K562 (cell line): ENCODE results near the gene KCNC4. TPM values are rescaled to one million over a fixed set of nuclear protein-coding genes. Genes with fewer than 3 reads are reported as not detected.

Source experiments
- ATAC-seq: fragments of 200-7000 bp; cut with Tn5 transposase; 3 replicates; pipeline ENCODE4 v1.9.1; 2020; ENCODE audit warnings: moderate library complexity
- BruUV-seq: library from RNA; stranded (reverse); fragments of 400-500 nt; replicated peaks from 2 replicates; lab custom pipeline; 2021; lab: Mats Ljungman, UMichigan
- CTCF ChIA-PET: fragments of 300-600 bp; formaldehyde crosslinking; extraction: SDS; loops from one replicate; lab custom pipeline; 2021; ENCODE audit warnings: low intra/inter-chr PET ratio; lab: Yijun Ruan, JAX
- POLR2A ChIA-PET: fragments of 300-600, 350-650 bp; sonication (Branson Sonifier 250); formaldehyde crosslinking; extraction: SDS; loops from one replicate; lab custom pipeline; 2021; ENCODE audit warnings: antibody characterized with exemption, inconsistent platforms; lab: Yijun Ruan, JAX
- DNase-seq, 4 experiments: peaks; one replicate each; pipeline versions ENCODE4 v3.0.0 to v3.0.0-alpha.2; 2011 to 2018; ENCODE audit warnings: low spot score in 3 of 4, mixed read lengths in 3 of 4; ENCODE audit errors: extremely low read depth in 1 of 4
- FAIRE-seq: peaks from 2 replicates; lab custom pipeline; 2011; peaks lifted over from hg19 to GRCh38; lab: Jason Lieb, UNC
- H2AFZ ChIP-seq: 2 replicates; pipeline ENCODE4 v1.6.0; 2011; ENCODE audit warnings: low read depth, low read length, control low read depth, inconsistent platforms
- H3K27ac ChIP-seq: fragments of 200-600 bp; 3 replicates; pipeline ENCODE4 v1.8.0; 2011; ENCODE audit warnings: low read depth, mild to moderate bottlenecking, control low read depth, inconsistent platforms, low read length, moderate library complexity, mixed read lengths; ENCODE audit errors: extremely low read depth
- H3K27me3 ChIP-seq, 2 experiments: fragments of 300-600 bp in 1 of 2; 2 replicates in 1 of 2; 3 replicates in 1 of 2; pipeline versions ENCODE4 v1.6.0 to v1.8.0; 2011; ENCODE audit warnings: inconsistent platforms in 2 of 2, low read length in 2 of 2, mild to moderate bottlenecking in 1 of 2, mixed read lengths in 1 of 2, moderate library complexity in 1 of 2; ENCODE audit not compliant: control insufficient read depth in 2 of 2, insufficient read depth in 2 of 2
- H3K36me3 ChIP-seq: fragments of 300-600 bp; 3 replicates; pipeline ENCODE4 v1.8.0; 2011; ENCODE audit warnings: mild to moderate bottlenecking, low read length, inconsistent platforms; ENCODE audit not compliant: control insufficient read depth, insufficient read depth
- H3K4me1 ChIP-seq, 2 experiments: fragments of 200-600 bp in 1 of 2; replicated peaks in 1 of 2; 2 replicates in 1 of 2; 3 replicates in 1 of 2; pipeline versions ENCODE4 v1.5.1 to v1.8.0; 2011; ENCODE audit warnings: inconsistent platforms in 2 of 2, low read length in 2 of 2, mild to moderate bottlenecking in 1 of 2, mixed read lengths in 1 of 2, moderate library complexity in 1 of 2; ENCODE audit not compliant: control insufficient read depth in 2 of 2, insufficient read depth in 2 of 2
- H3K4me2 ChIP-seq: 2 replicates; pipeline ENCODE4 v1.6.1; 2011; ENCODE audit warnings: low read length, control low read depth, inconsistent platforms, mixed read lengths; ENCODE audit not compliant: insufficient read depth
- H3K4me3 ChIP-seq: fragments of 200-600 bp; sonication (generic), shearing (Covaris generic); 2 replicates; pipeline ENCODE4 v1.5.1; 2016; ENCODE audit warnings: control low read depth, inconsistent platforms
- H3K79me2 ChIP-seq: fragments of 200-600 bp; 3 replicates; pipeline ENCODE4 v1.8.0; 2011; ENCODE audit warnings: low read length, inconsistent platforms; ENCODE audit not compliant: control insufficient read depth, insufficient read depth
- H3K9ac ChIP-seq, 2 experiments: 2 replicates each; pipeline versions ENCODE4 v1.6.0 to v1.6.1; 2011; ENCODE audit warnings: low read depth in 2 of 2, low read length in 2 of 2, control low read depth in 1 of 2, inconsistent platforms in 1 of 2, mild to moderate bottlenecking in 1 of 2, mixed read lengths in 1 of 2; ENCODE audit not compliant: insufficient read depth in 1 of 2
- H3K9me1 ChIP-seq: one replicate; pipeline ENCODE4 v1.6.0; 2011; ENCODE audit warnings: inconsistent platforms, mild to moderate bottlenecking, low read length, moderate library complexity; ENCODE audit not compliant: control insufficient read depth, insufficient read depth
- H3K9me3 ChIP-seq: replicated peaks from 2 replicates; pipeline ENCODE4 v1.5.1; 2011; ENCODE audit warnings: low read depth, low read length, inconsistent platforms; ENCODE audit not compliant: control insufficient read depth, insufficient read depth
- H4K20me1 ChIP-seq: replicated peaks from 2 replicates; pipeline ENCODE4 v1.6.1; 2011; ENCODE audit warnings: low read length, inconsistent platforms, mixed read lengths; ENCODE audit not compliant: control insufficient read depth, insufficient read depth
- CBX1 ChIP-seq: sonication (generic); IDR thresholded peaks from 2 replicates; pipeline ENCODE4 v1.6.1; 2016; ENCODE audit warnings: antibody characterized with exemption, low read depth, mild to moderate bottlenecking
- CEBPB ChIP-seq: fragments of 450-650 bp; IDR thresholded peaks from 2 replicates; pipeline ENCODE4 v1.6.1; 2016; ENCODE audit warnings: missing genetic modification characterization, missing compliant biosample characterization
- CEBPZ ChIP-seq: fragments of 150-350 bp; IDR thresholded peaks from 2 replicates; pipeline ENCODE4 v1.6.1; 2014; ENCODE audit warnings: low read depth, mild to moderate bottlenecking, low read length, borderline replicate concordance
- CREB3 ChIP-seq: fragments of 450-650 bp; conservative IDR thresholded peaks from 2 replicates; pipeline ENCODE4 v1.6.1; 2016; ENCODE audit warnings: missing genetic modification characterization, low read depth, mild to moderate bottlenecking, missing compliant biosample characterization, moderate library complexity
- CTCFL ChIP-seq: IDR thresholded peaks from 2 replicates; pipeline ENCODE4 v1.6.1; 2011; ENCODE audit warnings: borderline replicate concordance, low read depth, mild to moderate bottlenecking, moderate library complexity, low read length; ENCODE audit not compliant: insufficient read depth, poor library complexity, severe bottlenecking
- DEAF1 ChIP-seq: fragments of 450-650 bp; formaldehyde crosslinking; IDR thresholded peaks from 2 replicates; pipeline ENCODE4 v1.4.0; 2020; ENCODE audit warnings: mild to moderate bottlenecking, moderate library complexity
- ETS1 ChIP-seq: conservative IDR thresholded peaks from 2 replicates; pipeline ENCODE4 v1.6.1; 2011; ENCODE audit warnings: low read depth, mild to moderate bottlenecking, low read length; ENCODE audit not compliant: control insufficient read depth
- HMGN3 ChIP-seq: IDR thresholded peaks from 2 replicates; pipeline ENCODE4 v1.6.1; 2011; ENCODE audit warnings: borderline replicate concordance, low read depth, mild to moderate bottlenecking, mixed read lengths, low read length; ENCODE audit not compliant: insufficient read length; ENCODE audit errors: extremely low read depth
- PCBP2 ChIP-seq: fragments of 200-400 bp; formaldehyde crosslinking; IDR thresholded peaks from 2 replicates; pipeline ENCODE4 v1.6.1; 2018; ENCODE audit warnings: low read length, low read depth, mild to moderate bottlenecking, moderate library complexity; ENCODE audit not compliant: poor library complexity, severe bottlenecking
- RB1 ChIP-seq: fragments of 450-650 bp; IDR thresholded peaks from 2 replicates; pipeline ENCODE4 v1.6.1; 2017; ENCODE audit warnings: low read depth, mild to moderate bottlenecking
- ZNF695 ChIP-seq: fragments of 450-650 bp; formaldehyde crosslinking; IDR thresholded peaks from 2 replicates; pipeline ENCODE4 v1.4.0; 2020; ENCODE audit warnings: mild to moderate bottlenecking, moderate library complexity
- WGBS: fragments of 100-300 bp; shearing (Covaris generic); methylation state at CpG from one replicate; pipeline ENCODE4 v1.1.6; 2016; ENCODE audit warnings: low coverage, mixed read lengths; ENCODE audit not compliant: insufficient coverage; ENCODE audit errors: missing lambda C conversion rate; 5-methylcytosine and 5-hydroxymethylcytosine counted together
- in situ Hi-C: fragments of 300-500 bp; cut with MboI; formaldehyde crosslinking; loops from 4 replicates; pipeline ENCODE4 v1.15.0; 2018; ENCODE audit warnings: inconsistent platforms, mixed read lengths
- intact Hi-C: fragments of 100-400 bp; cut with micrococcal nuclease; formaldehyde crosslinking; loops from 2 replicates; pipeline ENCODE4 v1.14.2; 2022
- polyA plus RNA-seq, 8 experiments: library from polyadenylated mRNA; depleted of rRNA in 4 of 8; stranded (reverse) in 5 of 8; unstranded in 3 of 8; fragments of >200 nt; fragmentation: Nextera tagmentation in 2 of 8; fragmentation: Illumina TruSeq in 1 of 8; extraction: Ambion mirVana in 2 of 8; extraction: Trizol in 1 of 8; gene quantifications; 2 replicates each; pipeline versions ENCODE4 v1.2.1 to v1.2.3, GENCODE V29; 2011 to 2014; ENCODE audit warnings: inconsistent platforms in 1 of 8, missing spikeins in 1 of 8
- total RNA-seq, 7 experiments: library from RNA; depleted of rRNA in 6 of 7; stranded (reverse); fragments of >200 nt in 6 of 7; fragmentation: Illumina TruSeq in 2 of 7; extraction: Trizol in 2 of 7; gene quantifications; 2 replicates each; pipeline versions ENCODE4 v1.2.1 to v1.2.3, GENCODE V29; 2011 to 2021; ENCODE audit warnings: low replicate concordance in 1 of 7

Gene KCNC4
- total and polyA plus RNA-seq, 9 of the 15 experiments (the other 6 are each of a cell fraction or from before 2014, with no cell fraction given): 0.07 to 1.8 (median 0.73) TPM

GRCh38 chr1:110160538-110161100, 49.5 kb upstream of the KCNC4 start:
- ChIA-PET POLR2A (no interaction called here), CTCF (no interaction called here)
- no peak overlapping the region for H3K9ac ChIP-seq
- no peak for FAIRE-seq
- no peak overlapping the region for H3K4me2 ChIP-seq
- no peaks in the 10 kb centered on the region for H3K4me1 ChIP-seq
- H3K36me3 ChIP-seq: no peaks in the 10 kb centered on the region
- under 1% methylated on average over 10 of the region's 10 CpGs for WGBS
- in situ Hi-C loops (no loop called here), intact Hi-C loops (no loop called here)
- no peaks in the 10 kb centered on the region for H3K9me3 ChIP-seq
- no peak overlapping the region for H3K27ac ChIP-seq
- no peak for ATAC-seq
- H3K27me3 ChIP-seq: peaks cover 14 to 61% of the 10 kb centered on the region in 2 experiments
- H4K20me1 ChIP-seq: peaks cover 7% of the 10 kb centered on the region; the same call in 1 of the 2 replicates
- no TSS peak for BruUV-seq
- H2AFZ ChIP-seq: no peak overlapping the region
- DNase-seq: no peak
- no peak overlapping the region for H3K4me3 ChIP-seq
- no peaks in the 10 kb centered on the region for H3K79me2 ChIP-seq
- H3K9me1 ChIP-seq: no peaks in the 10 kb centered on the region
- TF ChIP-seq DEAF1: no peak
- no peak for TF ChIP-seq CREB3 (tag)
- TF ChIP-seq CTCFL: no peak
- no peak for TF ChIP-seq CEBPZ
- no peak for TF ChIP-seq CBX1
- no peak for TF ChIP-seq ETS1
- no peak for TF ChIP-seq ZNF695 (CRISPR knock-in tag)
- no peak for TF ChIP-seq PCBP2
- TF ChIP-seq HMGN3: no peak
- TF ChIP-seq CEBPB (tag): no peak
- TF ChIP-seq RB1: no peak
